HG02623 (cell line): ENCODE measurements around the gene URI1.
"Not testable (repeated sequence)": the region's sequence is repeated elsewhere in the genome, so short reads cannot be mapped to it uniquely, and the experiment has no call there.

Experiments
- ATAC-seq: cut with Tn5 transposase; IDR thresholded peaks from one replicate; pipeline ENCODE4 v1.9.1; 2021; ENCODE audit warnings: moderate library complexity; ENCODE audit not compliant: unreplicated experiment

The URI1 gene

DNA sequence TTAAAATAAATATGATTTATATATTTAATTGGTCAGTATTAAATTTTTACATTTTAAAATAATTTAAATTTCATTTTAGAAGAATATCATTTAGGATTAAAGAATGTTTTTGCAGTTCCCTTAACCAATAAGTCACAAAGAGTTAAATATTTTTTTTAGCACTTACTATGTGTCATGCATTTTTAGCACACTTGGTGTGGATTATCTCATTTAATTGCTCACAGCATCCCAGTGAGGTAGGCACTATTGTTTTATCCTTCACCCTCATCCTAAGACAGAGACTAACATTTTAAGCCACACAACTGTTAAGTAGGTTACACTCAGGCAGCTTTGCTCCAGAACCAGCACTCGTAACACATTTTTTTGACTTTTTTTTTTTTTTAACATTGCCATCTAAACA is 78.2 kb downstream of the URI1 start:
- no peak for ATAC-seq

DNA sequence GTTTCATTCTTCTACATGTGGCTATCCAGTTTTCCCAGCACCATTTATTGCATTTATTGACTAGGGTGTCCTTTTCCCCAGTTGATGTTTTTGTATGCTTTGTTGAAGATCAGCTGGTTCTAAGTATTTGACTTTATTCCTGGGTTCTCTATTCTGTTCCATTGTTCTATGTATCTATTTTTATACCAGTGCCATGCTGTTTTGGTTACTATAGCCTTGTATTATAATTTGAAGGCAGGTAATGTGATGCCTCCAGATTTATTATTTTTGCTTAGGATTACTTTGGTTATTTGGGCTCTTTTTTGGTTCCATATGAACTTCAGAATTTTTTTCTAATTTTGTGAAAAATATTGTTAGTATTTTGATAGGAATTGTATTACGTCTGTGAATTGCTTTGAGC is 80.6 kb downstream of the URI1 start:
- ATAC-seq, result no peak

- ATAC-seq, result no peak
Observed at GRCh38 chr19:30023330-30023729, 81.3 kb downstream of the URI1 start.

GRCh38 chr19:30024091-30024490 is 82.1 kb downstream of the URI1 start:
- ATAC-seq, result no peak

GRCh38 chr19:30026933-30027332 is 84.9 kb downstream of the URI1 start:
- ATAC-seq, result no peak

DNA sequence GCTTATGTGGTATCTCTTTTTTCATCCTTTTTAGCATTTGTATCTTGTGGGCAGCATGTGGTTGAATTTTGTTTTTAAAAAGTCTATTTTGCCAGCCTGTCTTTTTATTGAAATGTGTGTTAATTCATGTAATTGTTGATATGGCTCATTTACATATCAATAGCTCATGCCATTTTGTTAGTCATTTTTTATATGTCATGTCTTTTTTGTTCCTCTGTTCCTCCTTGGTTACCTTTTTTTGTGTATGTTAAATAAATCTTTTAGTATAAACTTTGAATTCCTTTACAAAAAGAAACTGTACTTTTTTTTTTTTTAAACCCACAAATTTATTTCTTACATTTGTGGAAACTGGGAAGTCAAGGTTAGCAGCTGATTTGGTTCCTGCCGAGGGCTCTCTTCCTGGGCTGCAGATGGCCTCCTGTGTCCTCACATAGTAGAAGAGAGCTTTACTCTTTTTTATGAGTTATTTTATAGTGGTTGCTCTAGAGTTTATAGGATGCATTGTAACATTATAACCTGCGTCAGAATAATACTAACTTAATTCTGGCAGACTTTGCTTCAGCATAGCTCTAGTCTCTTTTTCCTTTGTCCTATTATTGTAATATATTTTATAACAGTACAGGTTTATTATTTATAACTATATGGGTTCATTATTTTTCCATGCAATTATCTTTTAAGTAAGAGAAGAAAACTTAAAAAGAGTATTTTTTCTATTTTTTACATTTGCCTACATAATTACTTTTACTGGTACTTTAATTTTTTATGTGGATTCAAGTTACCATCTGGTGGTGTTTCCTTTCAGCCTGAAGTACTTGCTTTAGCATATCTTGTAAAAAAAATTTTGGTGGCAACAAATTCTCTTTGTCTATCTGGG is 86.3 kb downstream of the URI1 start:
- ATAC-seq, result no peak

DNA sequence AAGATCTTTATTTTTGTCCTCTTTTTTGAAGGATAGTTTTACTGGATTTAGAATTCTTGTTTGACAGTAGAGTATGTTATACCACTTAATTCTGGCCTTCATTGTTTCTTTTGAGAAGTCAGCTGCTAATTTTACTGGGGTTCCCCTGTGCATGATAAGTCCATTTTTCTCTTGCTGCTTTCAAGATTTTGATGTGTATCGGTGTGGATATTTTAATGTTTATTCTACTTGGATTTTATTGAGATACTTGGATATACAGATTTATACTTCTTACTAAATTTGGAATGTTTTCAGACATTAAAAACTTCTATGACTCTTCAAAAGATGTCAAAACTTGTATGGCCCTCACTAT is 86.9 kb downstream of the URI1 start:
- ATAC-seq, result no peak

DNA sequence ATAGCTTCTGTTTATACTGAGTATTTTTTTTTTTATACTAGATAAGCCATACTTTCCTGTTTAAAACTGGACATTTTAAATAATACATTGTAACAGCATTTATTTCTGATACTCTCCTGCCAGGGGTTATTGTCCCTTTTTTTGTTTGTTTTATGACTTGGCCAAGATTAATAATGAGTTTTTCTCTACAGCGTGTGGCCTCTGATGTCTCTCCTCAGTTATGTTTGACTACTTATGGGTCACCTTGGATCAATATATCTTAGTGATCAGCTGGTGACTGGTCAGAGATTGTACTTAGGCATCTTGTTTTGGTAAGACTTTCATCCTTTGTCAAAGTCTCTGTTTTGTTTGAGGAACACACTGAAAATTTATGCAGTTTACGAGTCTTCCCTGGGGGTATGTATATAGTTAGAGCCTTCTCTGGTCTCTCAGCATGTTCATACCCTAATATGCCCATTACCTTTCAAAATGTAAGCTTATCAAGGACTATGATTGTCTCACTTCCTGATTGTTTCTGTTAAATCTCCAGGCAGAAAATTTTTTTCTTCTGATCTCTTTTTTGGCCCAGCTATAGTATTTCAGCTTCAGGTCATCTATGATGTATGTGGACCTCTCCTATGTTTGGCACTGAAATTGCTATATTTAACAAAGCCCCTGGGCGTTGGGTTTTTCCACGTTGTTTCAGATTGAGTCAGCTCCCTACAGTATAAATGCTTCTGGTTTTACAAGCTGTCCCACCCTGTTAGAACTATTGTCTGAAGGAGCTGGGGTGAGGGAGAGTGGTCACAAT is 87.9 kb downstream of the URI1 start:
- ATAC-seq, result peak; percentile 82

GRCh38 chr19:30034321-30034720 is 92.3 kb downstream of the URI1 start:
- no peak for ATAC-seq

DNA sequence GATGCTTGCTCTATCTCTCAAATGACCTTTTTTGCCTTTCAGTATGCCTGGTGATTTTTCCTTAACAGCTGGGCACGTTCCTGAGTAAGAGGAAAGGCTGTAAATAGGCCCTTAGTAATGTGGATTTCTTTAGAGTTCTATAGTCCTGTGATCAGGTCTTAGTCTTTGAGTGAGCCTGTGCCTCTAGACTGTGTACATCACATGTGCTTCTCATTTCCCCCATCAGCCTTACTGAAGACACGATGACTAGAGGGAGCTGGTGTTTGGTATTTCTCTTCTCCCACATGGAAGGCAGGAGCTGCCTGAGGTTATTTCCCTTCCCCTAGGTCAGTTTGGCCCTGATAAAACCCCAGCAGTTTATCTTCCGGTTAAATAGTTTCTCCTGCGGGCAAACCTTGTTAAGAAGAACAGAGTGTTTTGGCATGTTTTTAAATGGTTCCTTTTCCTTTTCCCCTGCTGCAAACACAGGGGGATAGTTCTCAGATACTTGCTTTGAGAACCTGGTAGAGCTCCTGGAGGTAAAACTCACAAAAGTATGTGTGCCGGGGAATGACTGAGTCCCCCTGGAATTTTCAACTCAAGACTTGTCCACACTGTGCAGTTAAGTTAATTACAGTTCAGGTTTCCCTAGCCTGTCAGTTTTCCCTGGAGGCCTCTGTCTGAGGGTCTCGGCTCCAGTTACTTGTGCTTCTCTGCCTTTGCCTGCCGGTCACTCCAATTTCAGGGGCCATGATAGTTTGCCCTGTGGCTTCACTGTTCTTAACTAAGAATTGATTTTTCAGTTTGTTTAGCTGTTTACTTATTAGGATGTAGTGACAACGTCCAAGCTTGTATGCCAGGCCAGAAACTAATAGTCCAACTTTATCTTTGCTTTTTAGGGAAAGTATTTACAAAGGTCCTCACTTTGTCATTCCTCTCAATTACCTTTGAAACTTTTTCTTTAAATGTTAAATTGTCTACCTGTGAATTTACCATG is 94.4 kb downstream of the URI1 start:
- ATAC-seq, result no peak

GRCh38 chr19:30037835-30038234 is 95.8 kb downstream of the URI1 start:
- ATAC-seq, result no peak

DNA sequence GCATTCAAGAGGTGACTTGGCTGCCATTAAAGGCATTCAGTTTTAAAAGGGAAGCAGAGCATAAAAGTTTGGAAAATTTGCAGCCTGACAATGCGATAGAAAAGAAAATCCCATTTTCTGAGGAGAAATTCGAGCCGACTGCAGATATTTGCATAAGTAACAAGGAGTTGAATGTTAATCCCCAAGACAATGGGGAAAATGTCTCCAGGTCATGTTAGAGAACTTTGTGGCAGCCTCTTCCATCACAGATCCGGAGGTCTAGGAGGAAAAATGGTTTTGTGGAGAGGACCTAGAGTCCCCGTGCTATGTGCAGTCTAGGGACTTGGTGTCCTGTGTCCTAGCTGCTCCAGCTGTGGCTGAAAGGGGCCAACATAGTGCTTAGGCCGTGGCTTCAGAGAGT is 99.9 kb downstream of the URI1 start:
- ATAC-seq, result not testable (repeated sequence)

DNA sequence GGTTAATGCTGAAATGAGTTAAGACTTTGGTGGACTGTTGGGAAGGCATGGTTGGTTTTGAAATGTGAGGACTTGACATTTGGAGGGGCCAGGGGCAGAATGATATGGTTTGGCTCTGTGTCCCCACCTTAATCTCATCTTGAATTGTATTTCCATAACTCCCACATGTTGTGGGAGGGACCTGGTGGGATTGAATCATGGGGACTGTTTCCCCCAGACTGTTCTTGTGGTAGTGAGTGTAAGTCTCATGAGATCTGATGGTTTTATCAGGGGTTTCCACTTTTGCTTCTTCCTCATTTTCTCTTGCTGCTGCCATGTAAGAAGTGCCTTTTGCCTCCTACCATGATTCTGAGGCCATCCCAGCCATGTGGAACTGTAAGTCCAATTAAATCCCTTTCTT is 101.0 kb downstream of the URI1 start:
- ATAC-seq, result not testable (repeated sequence)

DNA sequence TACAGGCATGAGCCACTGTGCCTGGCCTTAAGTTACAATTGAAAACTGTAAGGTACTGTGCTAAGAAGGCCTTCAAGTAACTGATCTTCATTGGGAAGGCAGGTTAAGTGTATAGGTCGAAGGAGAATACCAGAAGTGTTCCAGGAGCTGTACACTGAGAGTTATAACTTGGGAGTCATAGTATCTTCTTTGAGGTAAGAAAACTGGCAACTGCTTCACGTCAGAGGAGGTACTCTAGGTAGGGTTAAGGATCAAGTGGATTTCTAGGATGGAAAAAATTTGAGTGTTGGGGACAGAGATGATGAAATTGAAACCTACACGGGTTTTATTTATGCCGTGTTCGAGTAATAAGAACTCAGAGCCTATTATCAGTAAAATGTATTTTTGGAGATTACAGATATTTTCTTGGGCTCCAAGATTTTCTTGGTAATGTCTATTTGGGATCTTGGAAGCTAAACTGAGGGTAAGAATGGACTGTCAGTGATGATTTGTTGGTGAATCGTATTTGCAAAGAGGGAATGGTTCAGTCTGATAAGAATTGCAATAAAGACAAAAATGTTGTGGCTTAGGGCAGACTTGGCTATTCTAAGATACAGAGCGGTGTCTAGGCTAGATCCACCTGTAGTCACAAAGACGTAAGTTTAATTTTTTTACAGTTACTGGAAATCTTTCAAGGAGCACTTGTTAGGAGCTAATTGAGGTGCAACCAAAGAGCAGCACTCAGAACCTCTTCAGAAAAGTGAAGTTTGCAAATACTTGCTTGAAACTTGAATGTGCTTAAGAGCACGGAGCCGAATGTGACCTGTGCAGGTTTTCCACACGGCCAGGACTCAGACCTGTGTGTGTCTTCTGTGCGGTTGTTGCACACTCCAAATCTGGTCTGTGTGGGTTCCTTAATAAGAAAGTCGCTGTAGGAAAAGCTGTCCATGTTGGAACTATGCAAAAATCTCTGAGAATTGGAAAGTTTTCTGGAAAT is 102.5 kb downstream of the URI1 start:
- no peak for ATAC-seq

DNA sequence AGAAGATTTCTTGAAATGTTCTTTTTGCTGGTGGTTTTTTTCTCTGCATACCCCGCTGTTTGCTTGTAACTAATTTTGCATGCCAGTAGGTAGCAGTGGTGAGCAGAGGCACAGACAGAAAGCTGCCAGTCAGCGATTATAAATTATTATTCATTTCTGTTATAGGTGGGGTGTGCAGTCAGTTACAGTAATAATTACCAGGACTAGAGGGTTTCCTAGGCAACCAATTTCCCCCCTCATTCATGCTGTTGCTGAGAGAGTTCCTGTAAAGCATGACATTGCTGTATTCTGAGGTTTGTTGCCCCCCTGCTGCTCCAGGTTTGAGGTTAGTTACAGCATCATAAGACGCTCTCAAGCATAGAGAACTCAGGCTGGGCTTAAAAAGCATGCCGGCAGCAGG is 104.5 kb downstream of the URI1 start:
- peak; percentile 58 for ATAC-seq

DNA sequence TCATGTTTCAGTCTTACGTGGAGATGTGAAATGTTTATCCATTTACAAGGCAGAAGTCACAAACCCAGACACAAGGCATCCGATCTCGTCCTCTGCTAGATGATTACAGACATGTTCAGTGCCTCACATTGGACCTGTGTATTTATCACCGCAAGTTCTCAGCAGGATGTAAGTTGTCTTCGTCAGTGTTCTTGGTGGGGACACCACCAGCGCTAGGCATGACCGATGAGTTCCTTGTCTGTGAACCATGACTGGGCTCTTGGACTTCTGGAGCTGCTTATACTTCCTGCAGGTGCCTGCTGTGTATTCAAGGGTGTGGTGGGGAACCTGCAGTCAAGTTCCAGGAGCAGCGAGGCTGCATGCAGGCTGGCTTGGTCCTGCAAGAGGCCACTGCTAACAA is 105.4 kb downstream of the URI1 start:
- ATAC-seq, result no peak

DNA sequence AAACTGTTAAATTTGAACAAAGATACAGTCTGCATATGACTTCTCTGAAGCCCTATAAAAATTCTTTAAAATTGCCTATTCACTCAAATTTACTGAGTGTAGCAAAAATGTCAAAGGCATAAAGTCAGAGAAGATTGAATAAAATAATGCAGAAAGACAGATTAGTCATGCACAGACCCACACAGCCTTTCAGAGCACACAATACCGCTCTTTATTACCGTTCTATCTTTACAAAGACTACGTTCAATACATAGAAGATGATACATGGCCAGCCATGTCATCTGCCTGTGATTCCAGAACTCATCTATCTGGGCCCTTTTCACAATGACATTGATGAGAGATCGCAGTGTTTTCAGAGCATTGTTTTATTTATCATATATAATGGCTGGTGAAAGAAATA is 107.2 kb downstream of the URI1 start:
- no peak for ATAC-seq

- ATAC-seq, result no peak
Observed at GRCh38 chr19:30049846-30050667, 108.0 kb downstream of the URI1 start.
